Vagina (tissue), 2 donors: ENCODE results near the gene SLC34A3. TPM values are rescaled to one million over a fixed set of nuclear protein-coding genes. Genes with fewer than 3 reads are reported as not detected.

Experiments used
- DNase-seq, 2 donors: peaks; one replicate each; pipeline ENCODE4 v3.0.0-alpha.2; 2017; ENCODE audit errors: extremely low spot score in 2 of 2
- H3K27ac ChIP-seq: fragments of 200-600 bp; sonication (generic); one replicate; pipeline ENCODE4 v1.5.1; 2019
- H3K27me3 ChIP-seq: fragments of 200-600 bp; sonication (generic); one replicate; pipeline ENCODE4 v1.5.1; 2019
- H3K36me3 ChIP-seq, 2 donors: fragments of 200-600 bp; sonication (generic); one replicate each; pipeline ENCODE4 v1.5.1; 2017 to 2019
- H3K4me1 ChIP-seq: fragments of 200-600 bp; sonication (generic); one replicate; pipeline ENCODE4 v1.5.1; 2019
- H3K4me3 ChIP-seq, 2 donors: fragments of 200-600 bp; sonication (generic); 1 replicate in 1 of 2; 2 replicates in 1 of 2; pipeline ENCODE4 v1.5.1; 2016 to 2019
- H3K9me3 ChIP-seq: fragments of 200-600 bp; sonication (generic); one replicate; pipeline ENCODE4 v1.5.1; 2019
- POLR2A ChIP-seq, 2 donors: fragments of 450-650 bp; IDR thresholded peaks; one replicate each; pipeline ENCODE4 v1.6.1; 2017; ENCODE audit warnings: antibody characterized with exemption in 2 of 2, mild to moderate bottlenecking in 2 of 2, moderate library complexity in 2 of 2
- POLR2AphosphoS5 ChIP-seq, 2 donors: sonication (generic); formaldehyde crosslinking; IDR thresholded peaks; one replicate each; pipeline ENCODE4 v1.9.0; 2017; ENCODE audit warnings: antibody characterized with exemption in 2 of 2, mild to moderate bottlenecking in 2 of 2, low read depth in 1 of 2; ENCODE audit not compliant: insufficient read depth in 1 of 2
- intact Hi-C: fragments of 100-400 bp; cut with DNase I; formaldehyde crosslinking; loops from one replicate; pipeline ENCODE4 v1.15.1; 2023
- total RNA-seq: library from RNA; depleted of rRNA; stranded (reverse); fragments of >200 nt; gene quantifications from one replicate; pipeline ENCODE4 v1.2.3, GENCODE V29; 2016
- TF ChIP-seq, protein P1 (sequence below), 3 experiments: fragments of 450-650 bp in 2 of 3; fragments of 200-600 bp in 1 of 3; sonication (generic) in 1 of 3; IDR thresholded peaks; one replicate each; pipeline ENCODE4 v1.5.1; 2017 to 2019; ENCODE audit warnings: antibody characterized with exemption in 3 of 3, mild to moderate bottlenecking in 2 of 3, moderate library complexity in 2 of 3

Gene SLC34A3
- total RNA-seq, 1 donor from 2014 or later = not detected

DNA sequence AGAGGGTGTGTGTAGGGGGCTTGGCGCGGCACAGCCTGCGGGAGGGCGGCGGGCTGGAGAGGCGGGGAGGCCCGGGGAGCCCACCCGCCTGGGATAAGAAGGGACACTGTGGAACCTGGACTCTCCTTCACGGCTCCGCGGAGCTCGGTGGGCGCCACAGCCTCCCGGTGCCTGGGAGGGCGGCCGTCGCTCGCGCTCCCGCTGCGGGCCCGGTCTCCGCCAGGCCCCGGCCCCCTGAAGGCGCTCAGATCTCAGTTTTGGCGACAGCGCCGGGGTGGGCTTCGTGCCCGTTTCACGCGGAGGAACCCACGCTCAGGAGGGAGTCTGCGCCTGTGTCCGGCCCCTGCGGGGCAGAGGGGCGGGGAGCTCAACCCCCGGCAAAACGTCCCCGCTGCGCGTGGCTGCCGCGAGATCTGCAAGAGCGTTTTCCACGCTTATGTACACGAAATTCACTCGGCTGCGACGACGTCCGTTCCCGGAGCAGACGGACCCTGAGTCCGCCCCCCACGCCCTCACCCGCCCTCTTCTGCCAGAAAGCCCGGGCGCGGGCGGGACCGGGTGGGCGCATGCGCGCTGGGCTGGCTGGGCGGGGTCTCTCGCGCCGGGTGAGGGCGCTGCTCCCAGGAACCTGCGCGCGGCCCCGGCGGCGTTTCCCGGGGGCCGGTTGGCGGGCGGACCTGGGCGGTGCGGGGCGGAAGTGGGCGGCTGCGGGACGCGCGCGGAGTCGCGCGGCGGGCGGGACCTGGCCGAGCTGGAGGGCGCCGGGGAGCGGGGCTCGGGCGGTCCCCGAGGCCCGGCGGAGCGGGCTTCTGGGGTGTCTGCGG is 24.1 kb downstream of the SLC34A3 start, which contains the start of gene NELFB:
Gene NELFB (plus strand): TSS at position 704 of the 824 bp plus-strand sequence.
- intact Hi-C loops = no loop called here

DNA sequence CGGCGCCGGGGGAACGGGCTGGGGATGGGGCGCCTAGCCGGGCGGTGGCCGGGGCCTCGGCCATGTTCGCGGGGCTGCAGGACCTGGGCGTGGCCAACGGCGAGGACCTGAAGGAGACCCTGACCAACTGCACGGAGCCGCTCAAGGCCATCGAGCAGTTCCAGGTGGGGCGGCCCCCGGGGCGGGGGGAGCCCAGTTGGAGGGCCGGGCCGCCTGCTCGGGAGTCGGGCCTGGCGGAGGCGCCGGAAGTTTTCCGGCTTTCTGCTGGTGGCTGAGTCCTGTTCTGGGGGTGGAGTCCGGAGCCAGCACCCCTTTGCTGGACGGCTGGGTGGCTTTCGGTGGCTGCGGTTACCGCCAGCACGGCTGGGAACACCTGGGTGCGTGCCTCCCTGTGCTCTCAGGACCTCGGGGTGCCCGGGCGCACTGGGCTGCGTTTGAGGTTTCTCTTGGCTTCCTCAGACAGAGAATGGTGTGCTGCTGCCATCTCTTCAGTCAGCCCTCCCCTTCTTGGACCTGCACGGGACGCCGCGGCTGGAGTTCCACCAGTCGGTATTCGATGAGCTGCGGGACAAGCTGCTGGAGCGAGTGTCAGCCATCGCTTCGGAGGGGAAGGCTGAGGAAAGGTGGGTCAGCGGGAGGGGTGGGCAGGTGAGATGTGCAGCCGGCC is 24.9 kb downstream of the SLC34A3 start:
- DNase-seq = no peak
- Histone ChIP-seq H3K27ac (peak overlapping the region; percentile 52), H3K27me3 (no peaks in the 10 kb centered on the region), H3K4me1 (peaks cover 27% of the 10 kb centered on the region), H3K36me3 (peaks cover 0 to 19% of the 10 kb centered on the region in 2 donors), H3K4me3 (peak overlapping the region; percentile 78 to 88), H3K9me3 (no peaks in the 10 kb centered on the region)
- TF ChIP-seq, protein P1, sequence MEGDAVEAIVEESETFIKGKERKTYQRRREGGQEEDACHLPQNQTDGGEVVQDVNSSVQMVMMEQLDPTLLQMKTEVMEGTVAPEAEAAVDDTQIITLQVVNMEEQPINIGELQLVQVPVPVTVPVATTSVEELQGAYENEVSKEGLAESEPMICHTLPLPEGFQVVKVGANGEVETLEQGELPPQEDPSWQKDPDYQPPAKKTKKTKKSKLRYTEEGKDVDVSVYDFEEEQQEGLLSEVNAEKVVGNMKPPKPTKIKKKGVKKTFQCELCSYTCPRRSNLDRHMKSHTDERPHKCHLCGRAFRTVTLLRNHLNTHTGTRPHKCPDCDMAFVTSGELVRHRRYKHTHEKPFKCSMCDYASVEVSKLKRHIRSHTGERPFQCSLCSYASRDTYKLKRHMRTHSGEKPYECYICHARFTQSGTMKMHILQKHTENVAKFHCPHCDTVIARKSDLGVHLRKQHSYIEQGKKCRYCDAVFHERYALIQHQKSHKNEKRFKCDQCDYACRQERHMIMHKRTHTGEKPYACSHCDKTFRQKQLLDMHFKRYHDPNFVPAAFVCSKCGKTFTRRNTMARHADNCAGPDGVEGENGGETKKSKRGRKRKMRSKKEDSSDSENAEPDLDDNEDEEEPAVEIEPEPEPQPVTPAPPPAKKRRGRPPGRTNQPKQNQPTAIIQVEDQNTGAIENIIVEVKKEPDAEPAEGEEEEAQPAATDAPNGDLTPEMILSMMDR (IDR thresholded peaks at IDR 0.05) = no peak
- TF ChIP-seq POLR2A (IDR thresholded peaks at IDR 0.05) (peak in 1 of 2 donors; percentile 0), POLR2AphosphoS5 (IDR thresholded peaks at IDR 0.05; ENCODE audit: insufficient read depth in 1 of 2, low read depth in 1 of 2) (no peak)
- intact Hi-C loops = no loop called here

More for the DNA sequence above, 24.1 kb downstream of the SLC34A3 start, which contains the start of gene NELFB:
- Histone ChIP-seq H3K27ac (peak within 1 kb of the TSS; percentile 52), H3K4me3 (peak within 1 kb of the TSS; percentile 78 to 88), H3K27me3 (no peaks in the 10 kb centered on the region), H3K9me3 (no peaks in the 10 kb centered on the region), H3K4me1 (peaks cover 27% of the 10 kb centered on the region), H3K36me3 (peaks cover 0 to 19% of the 10 kb centered on the region in 2 donors)
- TF ChIP-seq, protein P1 (IDR thresholded peaks at IDR 0.05) = no peak
- TF ChIP-seq POLR2A (IDR thresholded peaks at IDR 0.05) = peak in 1 of 2 donors; percentile 36
- TF ChIP-seq POLR2AphosphoS5 (IDR thresholded peaks at IDR 0.05; ENCODE audit: insufficient read depth in 1 of 2, low read depth in 1 of 2) = peak in 1 of 2 donors; percentile 82
- no peak for DNase-seq

- H3K4me1 ChIP-seq = peaks cover 27% of the 10 kb centered on the region
- no peak for DNase-seq
- H3K4me3 ChIP-seq = peak overlapping the region; percentile 78 to 88
- no peaks in the 10 kb centered on the region for H3K9me3 ChIP-seq
- no peak for TF ChIP-seq POLR2AphosphoS5 (IDR thresholded peaks at IDR 0.05; ENCODE audit: insufficient read depth in 1 of 2, low read depth in 1 of 2)
- TF ChIP-seq, protein P1 (IDR thresholded peaks at IDR 0.05) = no peak
- H3K27ac ChIP-seq = no peak overlapping the region
- intact Hi-C loops = no loop called here
- peaks cover 0 to 19% of the 10 kb centered on the region in 2 donors for H3K36me3 ChIP-seq
- H3K27me3 ChIP-seq = no peaks in the 10 kb centered on the region
Observed at GRCh38 chr9:137256362-137256761, 25.7 kb downstream of the SLC34A3 start.

DNA sequence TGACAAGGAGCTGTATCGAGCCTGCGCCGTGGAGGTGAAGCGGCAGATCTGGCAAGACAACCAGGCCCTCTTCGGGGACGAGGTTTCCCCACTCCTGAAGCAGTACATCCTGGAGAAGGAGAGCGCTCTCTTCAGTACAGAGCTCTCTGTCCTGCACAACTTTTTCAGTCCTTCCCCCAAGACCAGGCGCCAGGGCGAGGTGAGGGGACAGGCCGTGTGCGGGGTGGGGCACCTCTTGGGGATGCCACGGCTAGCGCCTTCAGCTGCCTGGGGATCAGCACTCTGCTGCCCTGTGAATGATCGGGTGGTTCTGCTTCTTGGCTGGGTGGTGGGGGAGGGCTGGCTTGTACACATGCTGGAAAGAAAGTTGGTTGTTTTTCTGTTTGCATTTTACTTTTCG is 26.2 kb downstream of the SLC34A3 start:
- Histone ChIP-seq H3K9me3 (no peaks in the 10 kb centered on the region), H3K4me3 (peak overlapping the region in 1 of 2 donors; percentile 88), H3K27ac (no peak overlapping the region), H3K36me3 (peaks cover 0 to 19% of the 10 kb centered on the region in 2 donors), H3K4me1 (peaks cover 27% of the 10 kb centered on the region), H3K27me3 (no peaks in the 10 kb centered on the region)
- TF ChIP-seq, protein P1 (IDR thresholded peaks at IDR 0.05) = no peak
- no peak for TF ChIP-seq POLR2AphosphoS5 (IDR thresholded peaks at IDR 0.05; ENCODE audit: insufficient read depth in 1 of 2, low read depth in 1 of 2)
- TF ChIP-seq POLR2A (IDR thresholded peaks at IDR 0.05) = no peak
- DNase-seq = no peak
- intact Hi-C loops = no loop called here
